SU-DHL-6 (cell line): ENCODE data around the gene MUCL3.

Experiments used
- H2AFZ ChIP-seq: fragments of 200-600 bp; sonication (generic); 2 replicates; pipeline ENCODE4 v1.6.1; 2014; ENCODE audit warnings: low read depth, mild to moderate bottlenecking, moderate library complexity, mixed read lengths, antibody characterized with exemption, low read length; ENCODE audit not compliant: severe bottlenecking
- H3F3A ChIP-seq: fragments of 200-600 bp; shearing (Covaris generic); 2 replicates; pipeline ENCODE4 v1.6.0; 2016; ENCODE audit warnings: antibody characterized with exemption, mild to moderate bottlenecking; ENCODE audit not compliant: insufficient read depth
- H3K27ac ChIP-seq: fragments of 200-600 bp; sonication (generic); 2 replicates; pipeline ENCODE4 v1.5.1; 2016; ENCODE audit warnings: low read depth, mild to moderate bottlenecking, low read length, moderate library complexity, mixed read lengths
- H3K27me3 ChIP-seq: fragments of 200-600 bp; sonication (generic), shearing (Covaris generic); 2 replicates; pipeline ENCODE4 v1.6.0; 2014; ENCODE audit warnings: mild to moderate bottlenecking, low read length
- H3K36me3 ChIP-seq: fragments of 200-600 bp; sonication (generic); 2 replicates; pipeline ENCODE4 v1.6.1; 2014; ENCODE audit warnings: mild to moderate bottlenecking, low read length, mixed read lengths
- H3K4me2 ChIP-seq: fragments of 300-600, 200-600 bp; shearing (Covaris generic), sonication (generic); 2 replicates; pipeline ENCODE4 v1.6.0; 2014; ENCODE audit warnings: low read length, low read depth, mild to moderate bottlenecking; ENCODE audit not compliant: poor library complexity, severe bottlenecking
- H3K4me3 ChIP-seq: fragments of 200-600 bp; sonication (generic); 2 replicates; pipeline ENCODE4 v1.5.1; 2014; ENCODE audit warnings: antibody characterized with exemption, low read length, mild to moderate bottlenecking, mixed read lengths; ENCODE audit not compliant: insufficient read depth, poor library complexity, severe bottlenecking
- H3K79me2 ChIP-seq: fragments of 200-600 bp; sonication (generic); 2 replicates; pipeline ENCODE4 v1.6.1; 2014; ENCODE audit warnings: mild to moderate bottlenecking, low read length, moderate library complexity; ENCODE audit not compliant: insufficient read depth
- H3K9ac ChIP-seq: fragments of 200-600 bp; sonication (generic); 2 replicates; pipeline ENCODE4 v1.7.0; 2014; ENCODE audit warnings: mild to moderate bottlenecking, low read length
- H3K9me2 ChIP-seq: fragments of 200-600 bp; sonication (generic); replicated peaks from 2 replicates; pipeline ENCODE4 v1.6.1; 2014; ENCODE audit warnings: low read length; ENCODE audit not compliant: insufficient read depth
- H3K9me3 ChIP-seq: fragments of 200-600 bp; sonication (generic); 2 replicates; pipeline ENCODE4 v1.6.1; 2014; ENCODE audit warnings: low read length, mixed read lengths; ENCODE audit not compliant: insufficient read depth
- H4K20me1 ChIP-seq: fragments of 200-600 bp; sonication (generic); 2 replicates; pipeline ENCODE4 v1.6.1; 2014; ENCODE audit warnings: low read depth, mild to moderate bottlenecking, antibody characterized with exemption, low read length, moderate library complexity, mixed read lengths
- EZH2phosphoT487 ChIP-seq: fragments of 200-600 bp; sonication (generic), shearing (Covaris generic); conservative IDR thresholded peaks from 2 replicates; pipeline ENCODE4 v1.6.1; 2018; ENCODE audit warnings: mild to moderate bottlenecking, antibody characterized with exemption, low read length, moderate library complexity, mixed read lengths
- TF ChIP-seq, protein P1 (sequence below): fragments of 200-600 bp; sonication (generic); IDR thresholded peaks from one replicate; pipeline ENCODE4 v1.5.1; 2017; ENCODE audit warnings: antibody characterized with exemption, mild to moderate bottlenecking, low read length, moderate library complexity; ENCODE audit not compliant: insufficient read depth, poor library complexity, severe bottlenecking

MUCL3 gene

DNA sequence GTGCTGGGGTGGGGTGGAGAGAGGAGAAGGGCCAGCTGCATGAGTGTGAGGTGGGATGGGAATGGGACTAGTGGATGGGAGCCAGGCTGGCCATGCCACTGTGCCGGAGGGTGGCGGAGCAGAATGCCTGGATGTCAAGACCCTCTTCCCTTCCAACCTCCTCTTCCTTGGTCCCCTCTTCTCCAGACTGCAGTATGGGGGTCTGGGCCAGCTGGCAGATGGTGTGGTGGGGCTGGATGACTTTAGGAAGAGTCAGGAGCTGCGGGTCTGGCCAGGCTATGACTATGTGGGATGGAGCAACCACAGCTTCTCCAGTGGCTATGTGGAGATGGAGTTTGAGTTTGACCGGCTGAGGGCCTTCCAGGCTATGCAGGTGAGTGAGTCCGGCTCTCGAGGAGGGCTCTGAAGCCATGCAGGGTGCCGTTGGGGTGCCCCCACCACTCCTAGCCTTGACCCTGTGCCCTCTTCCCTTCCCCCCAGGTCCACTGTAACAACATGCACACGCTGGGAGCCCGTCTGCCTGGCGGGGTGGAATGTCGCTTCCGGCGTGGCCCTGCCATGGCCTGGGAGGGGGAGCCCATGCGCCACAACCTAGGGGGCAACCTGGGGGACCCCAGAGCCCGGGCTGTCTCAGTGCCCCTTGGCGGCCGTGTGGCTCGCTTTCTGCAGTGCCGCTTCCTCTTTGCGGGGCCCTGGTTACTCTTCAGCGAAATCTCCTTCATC, 48.8 kb upstream of the MUCL3 start:
- H3K9ac ChIP-seq, result no peak overlapping the region

DNA sequence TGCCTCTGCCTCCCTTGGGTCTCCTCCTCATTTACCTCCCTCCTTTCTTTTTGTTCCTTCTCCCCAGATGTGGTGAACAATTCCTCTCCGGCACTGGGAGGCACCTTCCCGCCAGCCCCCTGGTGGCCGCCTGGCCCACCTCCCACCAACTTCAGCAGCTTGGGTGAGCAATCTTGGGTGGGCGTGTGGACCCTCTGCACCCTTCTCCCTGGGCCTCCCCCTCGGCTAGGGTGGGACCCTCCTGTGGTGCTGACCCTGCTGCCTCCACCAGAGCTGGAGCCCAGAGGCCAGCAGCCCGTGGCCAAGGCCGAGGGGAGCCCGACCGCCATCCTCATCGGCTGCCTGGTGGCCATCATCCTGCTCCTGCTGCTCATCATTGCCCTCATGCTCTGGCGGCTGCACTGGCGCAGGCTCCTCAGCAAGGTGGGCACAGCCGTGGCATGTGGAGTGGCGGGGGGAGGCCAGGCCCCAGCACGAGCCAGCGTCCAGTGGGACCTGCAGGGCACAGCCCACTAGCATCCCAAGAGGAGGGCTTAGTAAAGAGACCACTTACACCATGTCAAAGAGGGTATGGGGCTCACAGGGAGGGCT, 47.7 kb upstream of the MUCL3 start:
- H3K36me3 ChIP-seq, result no peaks in the 10 kb centered on the region
- H3K4me2 ChIP-seq, result no peak overlapping the region
- no peak overlapping the region for H3K27ac ChIP-seq
- H2AFZ ChIP-seq, result no peak overlapping the region
- H3K9me3 ChIP-seq, result no peaks in the 10 kb centered on the region
- H3K9ac ChIP-seq, result no peak overlapping the region
- H4K20me1 ChIP-seq, result no peaks in the 10 kb centered on the region
- TF ChIP-seq, protein P1, sequence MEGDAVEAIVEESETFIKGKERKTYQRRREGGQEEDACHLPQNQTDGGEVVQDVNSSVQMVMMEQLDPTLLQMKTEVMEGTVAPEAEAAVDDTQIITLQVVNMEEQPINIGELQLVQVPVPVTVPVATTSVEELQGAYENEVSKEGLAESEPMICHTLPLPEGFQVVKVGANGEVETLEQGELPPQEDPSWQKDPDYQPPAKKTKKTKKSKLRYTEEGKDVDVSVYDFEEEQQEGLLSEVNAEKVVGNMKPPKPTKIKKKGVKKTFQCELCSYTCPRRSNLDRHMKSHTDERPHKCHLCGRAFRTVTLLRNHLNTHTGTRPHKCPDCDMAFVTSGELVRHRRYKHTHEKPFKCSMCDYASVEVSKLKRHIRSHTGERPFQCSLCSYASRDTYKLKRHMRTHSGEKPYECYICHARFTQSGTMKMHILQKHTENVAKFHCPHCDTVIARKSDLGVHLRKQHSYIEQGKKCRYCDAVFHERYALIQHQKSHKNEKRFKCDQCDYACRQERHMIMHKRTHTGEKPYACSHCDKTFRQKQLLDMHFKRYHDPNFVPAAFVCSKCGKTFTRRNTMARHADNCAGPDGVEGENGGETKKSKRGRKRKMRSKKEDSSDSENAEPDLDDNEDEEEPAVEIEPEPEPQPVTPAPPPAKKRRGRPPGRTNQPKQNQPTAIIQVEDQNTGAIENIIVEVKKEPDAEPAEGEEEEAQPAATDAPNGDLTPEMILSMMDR, result peak; percentile 12
- TF ChIP-seq EZH2phosphoT487, result no peak
- H3K4me3 ChIP-seq, result no peak overlapping the region
- H3F3A ChIP-seq, result no peaks in the 10 kb centered on the region
- no peaks in the 10 kb centered on the region for H3K27me3 ChIP-seq
- H3K9me2 ChIP-seq, result no peaks in the 10 kb centered on the region
- no peaks in the 10 kb centered on the region for H3K79me2 ChIP-seq

More for the DNA sequence above, 48.8 kb upstream of the MUCL3 start:
- Histone ChIP-seq H3K79me2 (no peaks in the 10 kb centered on the region), H3K4me2 (no peak overlapping the region), H3K4me3 (no peak overlapping the region), H3F3A (no peaks in the 10 kb centered on the region), H3K27ac (no peak overlapping the region), H4K20me1 (no peaks in the 10 kb centered on the region), H2AFZ (no peak overlapping the region), H3K9me3 (no peaks in the 10 kb centered on the region), H3K9me2 (no peaks in the 10 kb centered on the region), H3K36me3 (no peaks in the 10 kb centered on the region), H3K27me3 (no peaks in the 10 kb centered on the region)
- no peak for TF ChIP-seq EZH2phosphoT487
- TF ChIP-seq, protein P1, result no peak

DNA sequence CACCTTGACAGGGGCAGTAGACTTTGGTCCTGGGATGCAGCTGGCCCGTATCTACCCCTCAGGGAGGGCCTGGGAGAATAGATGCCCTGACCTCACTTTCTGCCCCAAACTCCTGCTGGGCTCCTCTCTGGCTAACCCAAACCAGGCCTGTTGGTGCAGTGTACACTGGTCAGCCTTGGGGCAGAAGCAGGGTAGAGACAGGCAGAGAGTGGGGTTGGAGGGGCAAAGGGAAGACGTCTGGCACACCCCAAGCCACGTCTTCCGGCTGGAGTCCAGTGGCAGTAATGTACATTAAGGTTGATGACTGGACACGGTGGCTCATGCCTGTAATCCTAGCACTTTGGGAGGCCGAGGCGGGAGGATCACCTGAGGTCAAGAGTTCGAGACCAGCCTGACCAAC, 47.1 kb upstream of the MUCL3 start:
- H3K9me2 ChIP-seq, result no peaks in the 10 kb centered on the region

More for the DNA sequence above, 47.1 kb upstream of the MUCL3 start:
- Histone ChIP-seq H3K27me3 (no peaks in the 10 kb centered on the region), H3K9me3 (no peaks in the 10 kb centered on the region), H3K9ac (no peak overlapping the region), H3K36me3 (no peaks in the 10 kb centered on the region), H4K20me1 (no peaks in the 10 kb centered on the region), H3K79me2 (no peaks in the 10 kb centered on the region), H3K27ac (no peak overlapping the region), H3F3A (no peaks in the 10 kb centered on the region), H3K4me2 (no peak overlapping the region), H2AFZ (no peak overlapping the region), H3K4me3 (no peak overlapping the region)
- no peak for TF ChIP-seq EZH2phosphoT487
- TF ChIP-seq, protein P1, result no peak
